Astrocyte of the hippocampus (primary cell): ENCODE results near the gene TEX53.

Source experiments
- DNase-seq: peaks from one replicate; pipeline ENCODE4 v3.0.0; 2011; ENCODE audit warnings: low read depth, low spot score

The TEX53 gene

DNA sequence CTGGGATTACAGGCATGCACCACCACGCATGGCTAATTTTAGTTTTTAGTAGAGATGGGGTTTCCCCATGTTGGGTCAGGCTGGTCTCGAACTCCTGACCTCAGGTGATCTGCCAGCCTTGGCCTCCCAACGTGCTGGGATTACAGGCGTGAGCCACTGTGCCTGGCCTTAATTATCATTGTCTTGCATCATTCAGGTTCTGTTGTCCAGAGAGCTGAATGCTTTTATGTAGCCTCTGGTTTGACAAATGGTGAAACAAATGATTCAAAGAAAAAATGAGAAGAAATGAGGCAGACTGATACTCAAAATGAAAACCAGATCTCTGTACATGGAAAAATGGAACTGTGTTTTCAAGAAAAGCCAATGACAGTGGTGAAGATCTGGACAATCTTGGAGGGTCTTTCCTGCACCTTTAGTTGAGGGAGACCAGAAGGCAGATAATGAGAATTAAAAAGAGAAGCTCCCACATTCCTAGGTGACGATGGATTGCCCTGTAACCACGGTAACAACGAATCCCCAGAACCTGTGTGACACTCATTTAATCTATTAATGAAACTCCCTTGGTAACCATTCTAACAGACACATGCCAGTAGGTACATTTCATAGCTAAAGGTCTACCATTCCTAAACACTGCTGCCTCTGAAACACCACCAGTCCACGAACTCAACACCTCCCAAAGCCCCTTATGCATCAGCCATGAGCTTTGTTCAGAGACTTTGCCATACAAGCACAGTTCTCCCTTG, 22.8 kb upstream of the TEX53 start:
- no peak for DNase-seq

DNA sequence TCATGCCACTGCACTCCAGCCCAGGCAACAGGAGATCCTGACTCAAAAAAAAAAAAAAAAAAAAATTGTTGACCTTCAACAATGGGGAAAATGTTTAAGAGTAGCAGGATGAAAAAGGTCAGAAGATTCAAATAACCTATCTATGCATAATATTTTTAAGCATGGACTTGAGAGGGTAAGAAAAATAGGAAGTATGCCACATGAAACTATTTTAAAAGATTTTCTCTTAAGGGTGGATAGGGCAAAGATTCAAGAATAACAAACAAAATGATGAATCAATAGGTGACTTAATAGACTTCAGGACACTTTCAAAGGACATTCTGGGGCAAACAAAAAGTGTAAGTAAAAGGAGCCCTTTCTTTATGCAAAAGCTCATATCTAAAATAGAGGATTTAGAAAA, 21.2 kb upstream of the TEX53 start:
- no peak for DNase-seq

DNA sequence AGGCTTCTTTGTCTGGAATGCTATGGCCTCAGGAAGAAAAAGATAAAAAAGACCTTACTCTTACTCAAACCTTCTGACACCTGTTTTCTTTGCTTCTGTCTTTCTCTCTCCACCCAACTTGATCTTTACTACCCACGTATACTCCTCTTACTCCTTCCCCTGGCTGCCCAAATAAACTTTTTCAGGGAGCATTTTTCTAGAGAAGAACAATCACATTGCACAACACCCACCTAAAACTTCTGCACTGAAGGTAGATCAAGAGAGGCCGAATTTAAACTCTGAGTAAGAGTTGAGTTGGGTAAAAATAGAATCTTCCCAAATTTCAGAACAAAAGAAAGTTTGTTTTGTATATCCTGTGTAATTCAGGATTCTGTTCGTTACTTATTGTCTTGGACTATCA, 20.5 kb upstream of the TEX53 start:
- no peak for DNase-seq

DNA sequence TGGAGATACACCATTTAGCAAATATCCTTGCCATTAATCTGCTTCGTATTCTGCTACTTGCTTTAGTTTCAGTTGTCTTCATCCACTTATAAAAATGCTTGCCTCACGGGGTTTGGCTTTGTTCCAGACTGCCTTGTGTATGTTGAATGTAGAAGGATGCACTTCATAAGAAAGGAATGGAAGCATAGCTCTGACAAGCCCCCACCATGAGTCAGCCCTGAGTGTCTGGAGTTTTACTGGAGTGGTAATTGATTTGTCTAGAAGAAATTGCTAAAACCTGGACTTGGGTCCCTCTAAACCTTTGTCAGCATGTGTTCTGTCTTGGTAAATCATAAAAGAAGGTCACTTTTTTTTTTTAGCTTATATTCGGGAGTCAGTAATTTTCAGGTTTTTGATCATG, 19.8 kb upstream of the TEX53 start:
- DNase-seq, result peak; percentile 99

DNA sequence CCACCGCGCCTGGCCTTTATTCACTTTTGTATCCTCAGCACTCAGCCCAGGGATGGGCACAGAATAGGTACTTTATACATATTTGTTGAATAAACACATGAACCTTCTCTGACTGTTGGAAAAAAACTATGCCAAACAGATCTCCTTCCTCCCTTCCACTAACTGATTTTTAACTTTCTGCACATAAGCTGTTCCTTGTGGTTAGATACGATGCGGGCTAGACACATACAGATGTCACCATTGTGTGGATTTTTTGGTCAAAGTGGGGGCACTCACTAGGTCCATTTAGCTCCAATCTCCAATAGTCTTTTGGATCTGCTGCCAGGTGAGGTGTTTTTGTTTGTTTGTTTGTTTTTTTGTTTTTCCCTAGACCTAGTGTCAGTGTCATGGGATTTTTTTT, 19.3 kb upstream of the TEX53 start:
- DNase-seq, result no peak

DNA sequence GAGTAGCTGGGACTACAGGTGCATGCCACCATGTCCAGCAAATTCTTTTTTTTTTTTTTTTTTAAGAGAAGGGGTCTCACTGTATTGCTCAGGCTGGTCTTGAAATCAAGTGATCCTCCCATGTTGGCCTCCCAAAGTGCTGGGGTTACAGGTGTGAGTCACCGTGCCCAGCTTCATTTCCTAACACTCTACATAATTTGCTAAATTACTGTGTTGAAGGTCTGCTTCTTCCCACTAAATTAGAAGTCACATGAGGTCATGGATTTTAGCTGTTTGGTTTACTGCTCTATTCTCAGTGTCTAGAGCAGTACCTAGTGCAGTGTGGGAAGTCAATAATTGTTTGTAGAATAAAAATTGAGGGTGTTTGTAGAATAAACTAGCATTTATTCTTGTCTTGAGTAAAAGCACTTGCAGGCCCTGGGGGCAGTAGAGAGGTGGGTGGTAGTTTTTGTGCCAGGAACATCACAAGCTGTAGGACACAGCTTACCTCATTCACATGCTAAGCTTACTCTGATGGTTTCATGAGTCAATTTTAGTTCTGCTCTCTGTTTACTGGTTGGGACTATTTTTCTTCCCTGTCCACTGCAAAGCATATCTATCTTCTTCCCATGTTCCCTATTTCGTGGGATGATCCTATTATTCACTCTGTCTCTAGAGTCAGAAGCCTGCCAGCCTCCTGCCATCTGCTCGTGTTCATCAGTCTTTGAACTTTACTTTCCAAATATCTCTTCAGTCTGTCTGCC, 17.4 kb upstream of the TEX53 start:
- DNase-seq, result no peak

DNA sequence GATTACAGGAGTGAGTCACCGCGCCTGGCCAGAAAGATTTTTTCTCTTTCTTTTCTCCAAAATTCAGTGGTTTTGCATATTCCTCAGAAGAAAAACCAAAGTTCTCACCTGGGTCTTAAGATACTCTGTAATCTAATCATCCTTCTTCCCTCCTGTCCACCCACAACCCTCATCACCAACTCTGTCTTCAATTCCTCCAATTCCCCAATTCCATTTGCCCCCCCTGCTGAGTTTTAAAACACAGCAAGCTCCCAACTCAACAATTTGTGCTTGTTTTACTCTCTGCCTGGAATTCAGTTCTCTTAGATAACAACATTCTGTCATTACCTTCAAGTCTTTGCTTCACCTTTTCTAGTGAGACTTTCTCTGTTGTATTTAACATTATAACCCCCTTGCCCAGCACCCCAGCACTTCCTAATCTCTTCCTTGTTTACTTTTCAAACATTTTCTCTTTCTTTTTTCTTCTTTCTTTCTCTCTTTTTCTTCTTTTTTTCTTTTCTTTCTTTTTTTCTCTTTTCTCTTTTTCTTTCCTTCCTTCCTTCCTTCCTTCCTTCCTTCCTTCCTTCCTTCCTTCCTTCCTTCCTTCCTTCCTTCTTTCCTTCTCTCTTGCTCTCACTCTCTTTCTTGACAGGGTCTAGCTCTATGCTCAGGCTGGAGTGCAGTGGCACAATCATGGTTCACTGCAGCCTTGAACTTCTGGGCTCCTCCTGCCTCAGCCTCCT, 16.6 kb upstream of the TEX53 start:
- no peak for DNase-seq

DNA sequence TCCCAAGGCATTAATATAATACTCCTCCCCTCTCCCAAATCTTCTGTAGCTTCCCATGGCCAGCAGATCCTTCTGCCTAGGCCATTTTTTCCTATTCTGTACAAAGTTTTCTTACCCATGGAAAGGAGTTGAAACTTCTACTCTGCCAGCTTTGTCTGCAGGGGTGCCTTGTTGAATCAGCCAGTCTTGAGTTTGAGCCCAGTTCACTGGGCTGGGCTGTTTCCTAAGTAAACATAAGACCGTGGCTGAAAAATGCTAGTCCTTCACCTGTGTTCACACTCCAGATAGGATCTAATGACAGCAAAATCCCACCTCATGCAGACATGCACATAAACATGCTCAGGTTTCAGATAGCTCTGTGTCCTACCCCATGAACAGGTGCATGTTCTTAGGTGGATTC, 14.0 kb upstream of the TEX53 start:
- peak; percentile 70 for DNase-seq

DNA sequence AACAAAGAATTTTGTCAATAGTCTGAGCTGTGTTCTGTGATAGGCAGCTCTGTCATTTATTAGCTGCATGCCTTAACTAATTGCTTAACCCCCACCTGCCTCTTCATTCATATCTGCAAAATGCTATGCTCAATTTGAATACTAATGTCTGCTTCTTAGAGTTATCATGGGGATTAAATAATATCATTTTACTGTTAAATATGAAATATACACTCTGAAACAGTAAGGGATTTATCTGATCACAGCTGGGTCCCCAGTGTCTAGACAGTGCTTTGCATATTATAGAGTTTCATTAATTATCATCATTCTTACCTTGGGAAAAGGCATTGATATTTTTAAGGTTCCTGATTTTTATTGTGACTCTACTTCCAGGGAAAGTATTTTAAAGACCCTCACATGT, 12.4 kb upstream of the TEX53 start:
- no peak for DNase-seq

DNA sequence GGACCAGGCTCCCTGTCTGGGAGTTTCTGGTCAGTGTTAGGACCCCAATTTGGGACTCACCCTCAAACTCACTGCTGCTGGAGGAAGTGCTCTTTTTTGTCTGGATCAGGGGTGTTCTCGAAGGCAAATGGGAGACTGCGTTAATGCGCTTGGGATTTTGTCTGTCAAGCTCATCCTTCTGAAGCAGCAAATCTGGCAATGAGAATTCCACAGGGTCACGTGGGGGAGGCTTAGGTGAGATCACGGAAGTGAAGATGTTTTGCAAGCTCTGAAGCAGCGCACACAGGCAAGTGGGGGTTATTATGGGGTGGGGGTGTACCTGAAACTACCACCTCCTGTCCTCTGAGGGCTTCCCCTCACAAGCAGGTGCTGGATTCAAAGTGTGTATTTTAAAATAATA, 10.5 kb upstream of the TEX53 start:
- DNase-seq, result no peak

DNA sequence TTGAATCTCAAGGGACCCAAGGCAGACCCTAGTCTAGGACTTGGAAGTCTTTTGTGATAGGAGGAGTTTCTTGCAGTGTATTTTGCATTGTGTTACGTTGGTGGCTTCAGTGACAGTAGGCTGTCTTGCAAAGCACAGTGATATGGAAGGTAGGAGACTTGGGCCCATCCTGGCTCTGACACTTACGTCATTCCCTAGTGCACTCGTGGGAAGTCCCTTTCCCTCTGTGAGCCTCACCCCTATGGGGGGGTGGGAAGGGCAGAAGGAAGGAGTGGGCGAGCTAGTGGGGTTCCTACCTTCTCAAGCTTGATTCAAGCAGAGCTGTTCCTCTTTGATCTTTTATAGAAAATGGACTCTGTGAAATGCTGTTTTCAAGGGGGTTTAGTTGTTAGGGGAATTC, 9.2 kb upstream of the TEX53 start:
- no peak for DNase-seq

DNA sequence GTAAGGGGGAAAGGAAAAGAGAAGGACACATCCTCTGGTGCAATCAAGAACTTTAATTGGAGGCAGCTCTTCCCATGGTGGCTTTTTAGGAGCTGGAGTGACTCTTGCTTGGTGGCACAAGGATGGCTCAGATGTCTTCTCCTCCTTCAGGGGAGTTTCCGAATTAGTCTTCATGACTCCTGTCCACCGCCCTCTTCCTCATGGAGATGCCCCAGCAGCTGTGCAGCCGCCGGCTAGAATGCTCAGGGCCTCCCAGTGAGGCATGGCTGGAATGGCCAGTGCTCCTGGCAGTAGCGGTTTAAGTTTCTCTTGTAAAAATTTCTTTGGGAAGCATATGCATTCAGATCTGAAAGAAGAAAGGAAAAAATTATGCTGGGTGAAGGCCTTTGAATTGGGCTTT, 8.8 kb upstream of the TEX53 start:
- DNase-seq, result no peak

DNA sequence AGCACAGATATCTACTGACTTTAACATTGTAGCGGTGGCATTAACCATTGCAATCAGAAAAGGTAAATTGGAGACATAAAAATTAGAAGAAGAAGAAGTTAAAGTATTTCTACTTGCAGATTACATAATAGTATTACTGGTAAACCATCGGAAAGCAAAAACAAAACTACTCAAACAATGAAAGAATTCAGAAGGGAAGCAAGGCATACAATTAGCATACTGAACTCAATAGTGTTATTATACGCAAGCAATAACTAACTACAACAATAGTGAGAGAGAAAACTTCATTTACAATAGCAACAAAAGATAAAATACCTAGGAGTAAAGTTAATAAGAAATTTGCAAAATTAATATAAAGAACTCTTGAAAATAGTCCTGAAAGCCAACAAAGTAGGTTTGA, 6.6 kb upstream of the TEX53 start:
- DNase-seq, result no peak

DNA sequence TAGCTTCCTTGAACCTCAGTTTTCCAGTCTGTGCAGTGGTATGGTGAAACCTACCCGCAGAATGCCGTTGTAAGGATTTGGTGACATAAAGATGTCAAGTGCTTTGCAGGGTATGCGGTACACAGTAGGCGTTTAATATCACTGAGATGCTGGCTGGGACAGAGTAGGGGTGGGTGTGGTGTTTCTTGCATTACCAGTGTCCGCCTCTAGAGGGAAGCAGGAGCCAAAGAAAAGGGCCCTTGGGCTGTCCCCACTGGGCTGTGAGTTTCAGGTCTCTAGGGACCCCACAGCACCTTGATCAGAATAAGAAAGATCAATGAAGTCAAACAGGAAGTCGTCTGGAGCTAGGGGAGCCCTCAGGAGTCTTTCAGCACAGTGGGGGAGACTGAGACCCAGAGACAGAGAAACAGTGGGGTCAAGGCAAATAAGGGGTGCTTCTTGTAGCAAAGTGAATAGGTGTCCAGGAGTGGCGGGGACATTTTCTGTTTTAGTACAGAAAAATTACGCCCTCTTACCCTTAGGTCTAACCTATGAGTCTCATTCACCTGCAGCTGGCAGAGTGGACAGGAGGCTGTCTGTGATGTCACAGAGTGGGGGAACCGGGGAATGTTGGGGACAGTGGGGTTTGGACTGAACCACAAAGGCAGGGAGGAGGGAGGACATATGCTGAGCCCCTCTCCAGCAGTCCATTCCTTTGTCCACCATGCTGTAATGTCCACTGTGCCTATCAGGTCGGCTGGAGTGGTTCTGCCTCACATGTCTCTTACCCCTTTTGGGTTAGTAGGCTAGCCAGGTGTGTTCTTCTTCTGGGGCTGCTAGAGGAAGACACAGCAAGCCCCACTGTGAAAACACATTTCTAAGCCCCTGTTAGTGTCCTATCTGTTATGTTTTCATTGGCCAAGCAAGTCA, 4.7 kb upstream of the TEX53 start:
- DNase-seq, result peak; percentile 69

DNA sequence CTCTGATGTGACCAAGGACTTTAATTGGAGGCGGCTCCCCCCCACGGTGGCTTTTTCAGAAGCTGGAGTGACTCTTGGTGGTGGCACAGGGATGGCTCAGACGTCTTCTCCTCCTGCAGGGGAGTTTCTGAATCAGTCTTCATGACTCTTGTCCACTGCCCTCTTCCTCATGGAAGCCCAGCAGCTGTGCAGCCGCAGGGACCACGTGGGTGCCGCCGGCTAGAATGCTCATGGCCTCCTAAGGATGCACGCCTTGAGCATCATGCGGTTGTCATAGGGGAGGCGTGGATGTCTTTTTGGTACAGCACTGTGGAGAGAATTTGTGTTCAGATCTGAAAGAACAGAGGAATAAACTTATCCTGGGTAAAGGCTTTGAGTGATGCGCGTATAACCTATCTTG, 1.3 kb downstream of the TEX53 start:
- DNase-seq, result no peak

DNA sequence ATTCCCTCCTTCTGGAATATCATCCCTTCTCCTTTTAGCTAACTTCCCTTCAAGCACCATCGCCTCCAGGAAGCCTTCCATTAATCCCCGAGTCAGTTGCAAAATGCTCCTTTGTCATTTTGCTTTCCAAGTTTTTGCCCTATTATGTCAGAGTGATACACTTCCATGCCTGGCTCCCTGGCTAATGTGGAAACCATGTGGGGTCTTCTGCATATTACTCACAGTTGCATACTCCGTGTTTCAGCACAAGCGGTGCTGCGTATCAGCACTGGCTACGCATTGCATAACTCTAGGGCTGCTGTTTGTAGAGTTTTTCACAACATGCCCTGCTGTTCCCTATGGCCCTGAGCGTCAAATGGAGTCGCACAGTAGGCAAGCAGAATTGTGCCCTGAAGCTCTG, 1.9 kb downstream of the TEX53 start:
- peak; percentile 25 for DNase-seq

DNA sequence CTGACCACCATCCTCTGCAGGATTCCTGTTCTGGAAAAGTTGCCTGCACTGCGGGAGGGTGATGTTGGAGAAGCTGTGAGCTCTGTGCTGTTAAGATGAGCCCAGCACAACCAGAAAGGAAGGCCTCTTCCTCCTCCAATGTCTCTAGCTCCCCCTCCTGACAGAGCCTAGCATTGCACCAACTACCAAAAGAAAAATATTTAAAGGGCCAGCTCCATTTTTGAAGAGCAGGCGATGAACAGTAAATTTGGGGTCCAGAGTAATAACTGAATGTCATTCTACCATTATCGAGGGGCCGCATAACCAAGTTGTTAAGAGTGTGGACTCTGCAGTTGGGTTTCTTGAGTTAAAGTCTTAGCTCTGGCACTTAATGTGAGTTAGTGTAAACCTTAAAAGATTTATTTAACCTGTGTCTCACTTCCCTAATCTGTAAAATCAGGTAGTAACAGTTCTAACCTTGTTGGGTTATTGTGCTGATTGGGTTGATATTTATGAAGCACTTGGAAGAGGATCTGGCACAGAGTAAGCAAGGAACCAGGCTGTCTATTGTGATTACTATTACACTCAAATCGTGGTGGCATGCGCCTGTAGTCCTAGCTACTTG, 3.9 kb downstream of the TEX53 start:
- peak; percentile 83 for DNase-seq

DNA sequence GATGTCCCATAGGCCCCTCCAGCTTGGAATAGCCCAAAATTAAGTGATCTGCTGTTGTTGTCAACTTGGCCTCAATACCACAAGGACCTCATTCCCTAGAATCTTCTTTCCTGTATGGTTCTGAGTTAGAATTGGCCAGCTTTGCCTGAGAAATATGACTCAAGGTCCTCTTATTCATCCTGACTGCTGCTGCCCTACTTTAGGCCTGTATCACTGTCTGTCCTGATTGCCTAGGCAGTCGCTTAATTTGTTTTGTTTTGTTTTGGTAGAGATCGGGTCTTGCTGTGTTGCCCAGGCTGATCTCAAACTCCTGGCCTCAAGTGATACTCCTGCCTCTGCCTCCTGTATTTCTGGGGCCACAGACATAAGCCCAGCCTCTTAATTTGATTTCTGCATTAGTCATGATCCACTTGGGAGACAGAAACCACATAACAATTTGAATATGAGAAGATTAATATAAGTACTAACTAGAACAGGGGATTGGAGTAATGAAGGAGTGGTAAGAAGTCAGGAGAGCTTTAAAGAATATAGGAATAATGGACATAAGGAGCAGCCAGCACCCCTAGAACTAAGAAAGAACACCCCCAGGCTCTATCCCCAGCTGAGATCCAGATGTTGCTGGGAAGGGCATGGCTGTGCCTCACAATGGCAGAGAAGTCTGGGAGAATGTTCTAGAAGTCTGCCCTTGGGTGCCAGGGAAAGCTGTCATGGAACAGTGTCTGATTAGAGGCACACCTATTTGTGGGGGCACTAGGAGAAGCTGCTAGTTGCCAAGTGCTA, 4.6 kb downstream of the TEX53 start:
- DNase-seq, result no peak

DNA sequence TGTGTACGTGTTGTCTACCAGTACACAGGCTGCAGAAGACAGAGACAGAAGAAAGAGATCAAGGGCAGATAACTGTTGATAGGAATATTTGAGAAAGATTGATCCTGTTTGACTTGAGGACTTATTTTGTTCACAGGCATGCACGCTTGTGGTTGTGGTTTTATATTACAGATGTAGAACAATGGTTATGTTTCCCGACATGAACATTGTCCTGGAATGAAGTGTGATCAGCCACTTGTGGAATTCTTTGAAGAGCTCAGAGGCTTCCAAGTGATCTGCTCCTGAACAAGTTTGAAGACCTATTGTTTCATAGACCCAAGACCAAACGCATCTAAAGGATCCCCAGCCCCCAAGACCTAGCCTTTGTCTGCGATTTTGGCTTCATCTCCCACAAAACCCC, 13.7 kb downstream of the TEX53 start:
- peak; percentile 28 for DNase-seq

DNA sequence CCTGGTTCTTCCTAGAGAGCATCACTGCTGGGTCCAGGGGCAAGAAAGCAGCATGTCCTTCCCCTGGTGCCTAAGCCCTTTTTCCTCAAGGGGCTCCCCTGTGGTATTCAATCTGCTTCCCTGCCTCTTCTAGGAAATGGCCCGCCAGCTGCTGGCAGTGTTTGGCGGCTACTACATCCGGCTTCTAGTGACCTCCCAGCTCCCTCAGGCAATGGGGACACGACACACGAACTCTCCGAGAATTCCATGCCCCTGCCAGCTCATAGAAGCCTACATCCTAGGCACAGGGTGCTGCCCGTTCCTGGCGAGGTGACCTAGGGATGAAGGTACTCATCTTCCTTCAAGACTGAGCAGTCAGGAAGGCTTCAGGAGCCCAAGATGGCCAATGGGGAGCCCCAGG, 14.6 kb downstream of the TEX53 start:
- no peak for DNase-seq

DNA sequence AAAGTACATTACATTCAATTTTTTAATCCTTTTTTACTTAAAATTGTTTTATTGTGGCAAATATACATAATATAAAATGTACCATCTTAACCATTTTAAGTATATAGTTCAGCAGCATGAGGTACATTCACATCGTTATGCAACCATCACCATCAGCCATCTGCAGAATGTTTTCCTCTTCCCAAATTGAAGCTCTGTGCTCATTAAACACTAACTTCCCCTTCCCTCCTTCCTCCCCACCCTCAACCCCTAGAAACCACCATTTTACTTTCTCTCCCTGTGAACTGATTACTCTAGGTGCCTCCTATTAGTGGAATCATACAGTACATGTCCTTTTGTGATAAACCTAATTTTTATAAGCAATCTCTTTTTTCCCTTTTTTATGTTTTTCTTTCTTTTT, 15.6 kb downstream of the TEX53 start:
- DNase-seq, result no peak
